Caco-2 (cell line): ENCODE results near the gene C2orf42. TPM values are rescaled to one million over a fixed set of nuclear protein-coding genes. Genes with fewer than 3 reads are reported as not detected.

ENCODE experiments used
- BruUV-seq: library from RNA; stranded (reverse); fragments of 400-500 nt; replicated peaks from 2 replicates; lab custom pipeline; 2021; lab: Mats Ljungman, UMichigan
- CTCF ChIA-PET: fragments of 300-600 bp; sonication (Branson Sonifier 250); formaldehyde crosslinking; loops from one replicate; lab custom pipeline; 2022; ENCODE audit warnings: antibody characterized with exemption; lab: Charles Lee
- POLR2A ChIA-PET: fragments of 300-600 bp; sonication (Branson Sonifier 250); formaldehyde crosslinking; loops from one replicate; lab custom pipeline; 2022; ENCODE audit warnings: antibody characterized with exemption; lab: Charles Lee
- DNase-seq, 2 experiments: peaks; one replicate each; pipeline versions ENCODE4 v3.0.0 to v3.0.0-alpha.2; 2020 to 2022
- H3K27me3 ChIP-seq: replicated peaks from 2 replicates; pipeline ENCODE4 v1.6.0; 2011; ENCODE audit warnings: low read length; ENCODE audit not compliant: control insufficient read depth, insufficient read depth
- H3K36me3 ChIP-seq: 2 replicates; pipeline ENCODE4 v1.5.1; 2011; ENCODE audit warnings: low read length; ENCODE audit not compliant: control insufficient read depth, insufficient read depth
- H3K4me1 ChIP-seq: fragments of 250-450 bp; sonication (Bioruptor Pico); 2 replicates; pipeline ENCODE4 v1.5.1; 2020; ENCODE audit warnings: mild to moderate bottlenecking
- H3K4me3 ChIP-seq: 2 replicates; pipeline ENCODE4 v1.5.1; 2011; ENCODE audit warnings: low read depth, mild to moderate bottlenecking, control low read depth, low read length
- H3K9me3 ChIP-seq: fragments of 250-450 bp; sonication (Bioruptor Pico); 2 replicates; pipeline ENCODE4 v1.5.1; 2020; ENCODE audit warnings: mild to moderate bottlenecking, moderate library complexity
- H3K27ac Mint-ChIP-seq: one replicate; pipeline ENCODE4 v1.8.0; 2022; ENCODE audit warnings: mixed read lengths; ENCODE audit not compliant: unreplicated experiment
- H3K27me3 Mint-ChIP-seq: one replicate; pipeline ENCODE4 v1.8.0; 2022; ENCODE audit warnings: mixed read lengths; ENCODE audit not compliant: insufficient read depth, unreplicated experiment
- H3K36me3 Mint-ChIP-seq: one replicate; pipeline ENCODE4 v1.8.0; 2022; ENCODE audit warnings: mild to moderate bottlenecking, mixed read lengths; ENCODE audit not compliant: insufficient read depth, unreplicated experiment
- H3K4me1 Mint-ChIP-seq: one replicate; pipeline ENCODE4 v1.8.0; 2022; ENCODE audit warnings: low read depth, mixed read lengths; ENCODE audit not compliant: unreplicated experiment
- H3K4me3 Mint-ChIP-seq: one replicate; pipeline ENCODE4 v1.8.0; 2022; ENCODE audit warnings: mild to moderate bottlenecking, moderate library complexity, mixed read lengths; ENCODE audit not compliant: unreplicated experiment
- H3K9me3 Mint-ChIP-seq: one replicate; pipeline ENCODE4 v1.8.0; 2022; ENCODE audit warnings: mixed read lengths; ENCODE audit not compliant: unreplicated experiment
- CTCF ChIP-seq, 2 experiments: fragments of 200-600 bp in 1 of 2; IDR thresholded peaks; 1 replicate in 1 of 2; 2 replicates in 1 of 2; pipeline versions ENCODE4 v1.5.1 to v1.8.0; 2011 to 2022; ENCODE audit warnings: antibody characterized with exemption in 1 of 2, control low read depth in 1 of 2, inconsistent platforms in 1 of 2, low read depth in 1 of 2, low read length in 1 of 2, mild to moderate bottlenecking in 1 of 2, moderate library complexity in 1 of 2; ENCODE audit not compliant: insufficient read depth in 1 of 2, severe bottlenecking in 1 of 2, unreplicated experiment in 1 of 2
- intact Hi-C: fragments of 100-400 bp; cut with micrococcal nuclease; formaldehyde crosslinking; loops from one replicate; pipeline ENCODE4 v1.10.0; 2022; ENCODE audit not compliant: unreplicated experiment
- total RNA-seq: library from RNA; stranded (reverse); gene quantifications from 2 replicates; pipeline ENCODE4 v1.2.3, GENCODE V29; 2022

The C2orf42 gene
- total RNA-seq, 1 experiment from 2014 or later, result 14.8 TPM

- BruUV-seq, result no TSS peak
- Mint-ChIP-seq H3K36me3 (no peaks in the 10 kb centered on the region), H3K27me3 (no peaks in the 10 kb centered on the region), H3K4me3 (no peak overlapping the region), H3K9me3 (no peaks in the 10 kb centered on the region), H3K4me1 (no peaks in the 10 kb centered on the region), H3K27ac (no peak overlapping the region)
- no peak for TF ChIP-seq CTCF (IDR thresholded peaks at IDR 0.05; ENCODE audit: insufficient read depth in 1 of 2, low read depth in 1 of 2, low read length in 1 of 2, severe bottlenecking in 1 of 2, unreplicated experiment in 1 of 2)
- no peaks in the 10 kb centered on the region for H3K9me3 ChIP-seq
- no peak for DNase-seq
- H3K4me3 ChIP-seq, result no peak overlapping the region
- no peaks in the 10 kb centered on the region for H3K27me3 ChIP-seq
- CTCF ChIA-PET, result no interaction called here
- peaks cover 13% of the 10 kb centered on the region; the same call in 1 of the 2 replicates for H3K4me1 ChIP-seq
- intact Hi-C loops, result no loop called here
- POLR2A ChIA-PET, result no interaction called here
- no peaks in the 10 kb centered on the region for H3K36me3 ChIP-seq
These were observed 89.6 kb downstream of the C2orf42 start for GRCh38 chr2:70101174-70101573.

Other genes with a start within 250 kb of the C2orf42 start
- gene ASPRV1, start 229.4 kb downstream of the C2orf42 start, total RNA-seq, result 0.32 and 0.66 TPM in 2 replicates
- gene PCBP1, start 103.5 kb downstream of the C2orf42 start, total RNA-seq, result 308 and 319 TPM in 2 replicates
- gene TIA1, start 57.6 kb upstream of the C2orf42 start, total RNA-seq, result 146 and 149 TPM in 2 replicates
- gene PCYOX1, start 67.1 kb upstream of the C2orf42 start, total RNA-seq, result 114 and 119 TPM in 2 replicates
- 410 and 416 TPM in 2 replicates for gene SNRPG, start 102.7 kb upstream of the C2orf42 start, total RNA-seq
- 115 and 120 TPM in 2 replicates for gene FAM136A, start 111.0 kb upstream of the C2orf42 start, total RNA-seq